ENCODE data around the gene NAV3.

NAV3 gene

DNA sequence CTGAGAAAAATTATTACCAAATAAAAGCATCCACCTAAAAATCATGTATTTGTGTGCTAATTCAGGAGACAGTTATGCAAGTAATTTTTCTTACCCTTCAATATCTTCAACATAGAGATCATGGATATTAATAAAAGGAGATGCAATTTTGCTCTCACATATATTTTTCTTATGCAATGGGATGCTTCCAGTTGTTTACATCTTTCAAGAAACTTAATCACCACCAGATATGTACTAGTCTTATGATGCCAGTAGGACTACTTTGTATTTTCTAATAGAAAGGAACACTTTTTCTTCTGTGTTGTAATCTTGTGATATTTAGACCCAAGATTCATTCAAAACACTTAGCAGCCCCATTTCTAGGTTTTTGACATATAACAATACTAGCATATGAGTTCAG is 107.6 kb downstream of the NAV3 start:
- DNase-seq: no peak

DNA sequence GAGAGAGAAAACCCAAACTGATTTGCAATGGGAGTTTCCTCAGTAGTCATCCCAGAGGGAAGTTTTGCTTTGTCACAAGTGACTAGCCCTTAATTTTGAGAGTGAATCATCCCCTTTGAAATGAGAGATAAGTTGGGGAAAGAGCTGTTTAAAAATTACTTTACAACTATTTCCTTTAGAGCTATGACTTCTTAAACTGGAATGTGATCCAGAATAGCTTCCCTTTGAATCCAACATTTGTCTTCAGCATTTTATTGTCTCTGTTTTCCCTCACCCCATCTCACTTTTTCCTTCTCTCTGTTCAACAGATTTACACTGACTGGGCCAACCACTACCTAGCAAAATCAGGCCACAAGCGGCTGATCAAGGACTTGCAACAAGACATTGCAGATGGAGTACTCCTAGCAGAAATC is 109.3 kb downstream of the NAV3 start:
- no peak for DNase-seq

DNA sequence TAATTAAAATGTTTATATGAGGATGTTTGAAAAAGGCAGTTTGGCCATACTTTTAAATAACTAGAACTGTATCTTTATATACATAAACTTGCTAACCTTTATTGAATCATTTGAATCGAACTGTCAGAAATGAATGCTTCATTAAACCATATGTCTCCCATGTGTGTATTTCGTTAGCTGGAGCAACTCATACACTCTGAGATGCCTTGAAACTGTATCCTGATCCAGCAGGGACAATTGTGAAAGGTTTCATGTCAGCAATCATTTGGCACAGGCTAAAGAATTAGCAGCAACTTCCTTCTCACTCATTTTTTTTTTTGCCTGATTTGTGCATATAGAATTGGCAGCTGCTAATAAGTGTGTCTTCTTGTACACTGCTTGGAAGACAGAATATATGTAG is 109.9 kb downstream of the NAV3 start:
- no peak for DNase-seq

DNA sequence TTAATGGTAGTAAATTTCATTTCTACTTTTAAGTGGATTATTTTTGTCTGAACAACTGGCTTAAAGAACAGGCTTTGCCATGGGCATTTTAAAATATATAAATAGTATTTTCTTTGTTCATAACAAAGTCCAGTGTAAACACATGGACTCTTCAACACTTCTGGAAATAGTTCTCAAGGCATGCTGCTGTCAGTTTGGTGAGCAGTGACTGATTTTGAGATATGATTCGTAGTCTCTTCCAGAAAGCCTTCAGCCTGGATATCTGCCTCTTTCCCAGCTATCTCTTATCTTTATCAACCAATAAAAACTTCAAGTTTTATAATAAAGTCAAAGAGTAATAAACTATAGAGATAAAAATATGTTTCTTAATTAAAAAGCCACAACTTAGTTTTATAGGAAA is 110.7 kb downstream of the NAV3 start:
- DNase-seq: no peak

DNA sequence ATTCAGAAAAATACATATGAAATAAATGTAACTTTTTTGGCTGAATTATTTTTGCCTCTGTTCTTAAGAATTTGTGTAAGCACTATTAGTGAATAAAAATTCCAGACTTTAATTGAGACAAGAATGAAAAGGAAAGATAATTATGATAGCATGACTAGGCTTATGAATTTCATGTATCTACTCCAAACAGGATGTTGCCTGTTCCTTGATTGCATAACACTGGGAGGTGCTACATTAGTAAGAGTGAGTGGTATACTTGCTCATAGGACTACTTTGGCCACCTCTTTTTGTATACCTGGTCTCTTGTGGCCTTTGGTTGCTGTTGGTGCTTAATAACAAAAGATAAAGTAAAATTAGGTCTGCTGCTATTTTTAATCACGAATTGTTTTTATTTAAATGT is 112.8 kb downstream of the NAV3 start:
- DNase-seq: no peak

DNA sequence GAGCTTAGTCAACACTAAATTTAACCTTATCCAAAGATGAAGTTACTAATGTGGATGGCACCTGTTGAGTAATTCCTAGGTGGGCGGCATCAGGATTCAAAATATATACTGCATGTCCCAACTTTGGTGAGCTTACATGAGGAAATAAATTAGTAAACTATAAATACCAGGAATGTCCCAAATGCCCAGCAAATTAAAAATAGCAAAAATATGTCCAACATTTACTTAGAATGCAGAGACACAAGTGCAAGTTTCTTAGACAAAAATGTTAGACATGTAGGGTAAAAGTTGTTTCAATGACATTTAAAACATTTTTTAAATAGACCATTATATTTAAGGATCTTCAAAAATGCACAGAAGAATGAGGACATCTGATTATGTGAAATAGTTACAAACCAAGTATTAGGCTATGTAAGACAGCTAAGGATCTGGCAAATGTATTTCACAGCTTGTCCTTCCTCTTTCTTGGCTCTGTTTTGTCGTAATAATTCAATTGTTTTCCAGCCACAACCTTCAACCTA is 115.9 kb downstream of the NAV3 start:
- no peak for DNase-seq

DNA sequence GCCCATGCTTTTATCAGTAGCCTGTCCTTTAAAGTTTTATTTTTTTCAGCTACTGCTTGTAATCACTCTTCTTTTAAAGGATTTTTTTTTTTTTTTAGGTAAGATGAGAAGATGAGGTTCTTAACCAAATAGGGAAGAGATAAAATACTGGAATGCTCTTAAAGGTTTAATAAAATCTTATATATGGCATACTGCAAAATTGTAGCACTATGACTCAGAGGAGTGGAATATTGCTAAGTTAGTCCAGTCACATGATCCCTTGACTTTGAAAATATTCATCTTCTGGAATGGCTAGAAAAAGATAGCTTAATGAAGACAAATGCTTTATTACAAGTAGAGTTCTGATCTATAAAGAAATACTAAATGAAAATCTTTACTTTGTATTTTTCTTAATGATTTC is 116.6 kb downstream of the NAV3 start:
- DNase-seq: no peak

DNA sequence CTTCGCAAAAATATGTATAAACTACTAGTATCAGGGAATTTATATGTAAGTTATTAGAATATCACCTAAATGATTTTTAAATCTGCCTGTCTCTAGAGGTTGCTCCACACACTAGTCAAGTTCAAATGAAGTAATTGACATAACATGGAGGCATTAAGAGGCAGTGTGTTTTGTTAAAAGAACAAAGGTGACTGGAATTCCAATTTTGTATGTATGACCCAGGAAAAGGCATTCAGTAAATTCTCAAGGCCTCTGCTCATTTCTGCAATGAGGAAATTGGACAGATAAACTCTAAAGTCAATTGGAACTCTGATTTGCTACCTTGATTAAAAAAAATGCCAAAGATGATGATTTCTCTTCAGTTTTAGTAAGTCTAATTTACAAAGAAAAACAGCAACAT is 117.1 kb downstream of the NAV3 start:
- DNase-seq: no peak

DNA sequence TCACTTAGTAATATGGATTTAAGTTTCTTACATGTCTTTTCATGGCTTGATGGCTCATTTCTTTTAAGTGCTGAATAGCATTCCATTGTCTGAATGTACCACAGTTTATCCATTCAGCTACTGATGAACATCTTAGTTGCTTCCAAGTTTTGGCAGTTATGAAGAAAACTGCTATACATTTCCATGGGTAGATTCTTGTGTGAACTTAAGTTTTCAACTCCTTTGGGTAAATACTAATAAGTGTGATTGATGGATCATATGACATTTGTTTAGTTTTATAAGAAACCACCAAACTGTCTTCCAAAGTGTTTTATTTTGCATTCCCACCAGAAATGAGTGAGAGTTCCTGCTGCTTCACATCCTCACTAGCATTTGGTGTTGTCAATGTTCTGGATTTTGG is 119.2 kb downstream of the NAV3 start:
- DNase-seq: no peak

DNA sequence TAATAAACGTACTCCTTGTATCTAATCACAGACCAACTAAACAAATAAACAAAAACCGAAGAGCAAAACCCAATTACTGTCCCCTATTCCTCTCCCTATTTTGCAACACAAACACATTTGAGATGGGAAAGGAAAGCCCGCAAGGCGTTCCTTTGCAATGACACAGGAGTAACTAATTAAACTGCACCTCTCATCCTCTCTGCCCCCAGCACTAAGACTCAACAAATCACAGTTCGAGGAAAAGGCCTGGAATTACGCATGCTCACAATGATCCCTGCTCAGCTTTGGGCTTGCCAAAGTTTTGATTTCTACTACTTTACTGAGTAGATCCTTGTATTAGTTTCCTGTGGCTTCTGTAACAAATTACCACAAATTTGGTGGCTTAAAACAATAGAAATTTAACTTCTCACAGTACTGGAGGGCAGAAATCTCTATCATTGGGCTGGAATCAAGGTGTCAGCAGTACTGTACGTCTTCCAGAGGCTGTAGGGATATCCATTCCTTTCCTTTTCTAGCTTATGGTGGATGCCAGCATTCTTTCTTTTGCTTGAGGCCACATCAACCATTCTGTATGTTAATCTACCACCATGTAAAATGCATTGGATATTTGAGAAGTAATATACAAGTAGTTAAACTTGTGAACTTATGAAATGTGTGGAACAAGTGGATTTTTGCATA is 123.0 kb downstream of the NAV3 start:
- DNase-seq: no peak

DNA sequence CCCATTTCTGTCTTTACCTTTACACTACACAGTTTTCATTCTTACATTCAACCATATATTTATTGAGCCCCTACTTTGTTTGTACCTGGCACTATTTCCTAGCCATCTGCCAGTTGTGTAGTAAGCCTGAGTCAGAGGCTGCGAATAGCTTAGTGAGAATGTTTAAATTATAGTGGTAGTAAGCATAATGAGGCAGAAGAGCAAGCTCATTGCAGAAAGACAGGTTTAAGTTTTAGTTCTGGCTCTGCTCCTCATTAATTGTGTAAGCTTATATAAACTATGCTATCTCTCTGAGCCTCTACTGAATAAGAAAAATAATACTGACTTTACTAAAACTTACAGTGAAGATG is 123.5 kb downstream of the NAV3 start:
- no peak for DNase-seq

DNA sequence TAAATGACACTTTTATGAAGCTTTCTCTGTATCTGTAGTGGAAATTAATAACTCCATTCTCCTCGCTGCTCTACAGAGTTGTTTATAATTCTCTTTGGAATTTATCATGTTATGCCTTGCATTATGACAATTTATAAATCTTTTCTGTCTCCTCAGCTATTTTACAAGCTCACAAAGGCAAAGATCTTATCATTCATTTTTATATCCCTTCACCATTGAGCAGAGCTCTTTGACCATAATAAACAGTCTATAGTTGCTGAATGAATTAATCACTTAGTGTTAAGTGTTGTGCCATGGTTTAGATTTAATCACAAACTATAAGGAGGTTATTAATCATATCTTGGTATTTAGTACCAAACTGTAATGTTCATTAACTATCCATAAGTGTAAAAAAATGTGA is 126.4 kb downstream of the NAV3 start:
- DNase-seq: no peak

DNA sequence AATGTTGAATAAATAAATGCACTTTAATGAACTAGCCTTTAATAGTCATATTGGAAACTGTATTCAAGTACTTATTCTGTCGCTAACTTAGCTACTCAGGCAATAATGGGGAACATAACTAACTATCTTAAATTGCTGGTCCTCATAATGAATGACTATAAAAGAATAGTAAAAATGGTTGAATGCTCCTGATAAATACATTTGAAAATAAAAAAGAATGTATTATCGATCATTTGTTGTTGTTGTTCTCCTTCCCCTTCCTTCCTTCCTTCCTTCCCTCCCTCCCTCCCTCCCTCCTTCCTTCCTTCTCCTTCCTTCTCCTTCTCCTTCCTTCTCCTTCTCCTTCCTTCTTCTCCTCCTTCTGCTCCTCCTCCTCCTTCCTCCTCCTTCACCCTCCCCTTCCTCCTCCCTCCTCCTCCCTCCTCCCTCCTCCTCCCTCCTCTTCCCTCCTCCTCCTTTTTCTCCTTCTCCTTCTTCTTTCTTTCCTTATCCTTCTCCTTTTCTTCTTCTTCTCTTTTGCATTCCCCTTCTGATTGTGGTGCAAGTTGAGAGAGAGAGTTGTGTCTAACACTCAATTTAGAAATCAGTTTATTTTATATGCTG is 133.0 kb downstream of the NAV3 start:
- DNase-seq: no peak

DNA sequence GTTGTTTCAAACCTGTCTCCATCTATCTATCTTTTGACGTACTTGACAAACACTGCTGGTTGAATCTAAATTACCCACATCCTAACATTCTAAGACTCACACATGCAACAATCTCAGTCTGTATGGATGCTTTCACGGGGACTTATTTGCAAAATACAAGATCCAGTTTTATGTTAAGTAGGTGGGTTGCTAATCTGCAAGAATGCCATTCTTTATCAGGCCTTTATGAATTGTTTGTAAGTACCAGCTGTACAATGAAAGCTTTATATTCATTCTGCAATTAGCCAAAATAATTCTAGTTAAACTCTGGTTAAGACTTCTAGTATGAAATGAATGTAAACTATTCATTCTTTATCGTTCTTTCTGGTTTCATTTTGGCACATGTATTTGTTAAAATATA is 135.1 kb downstream of the NAV3 start:
- no peak for DNase-seq

DNA sequence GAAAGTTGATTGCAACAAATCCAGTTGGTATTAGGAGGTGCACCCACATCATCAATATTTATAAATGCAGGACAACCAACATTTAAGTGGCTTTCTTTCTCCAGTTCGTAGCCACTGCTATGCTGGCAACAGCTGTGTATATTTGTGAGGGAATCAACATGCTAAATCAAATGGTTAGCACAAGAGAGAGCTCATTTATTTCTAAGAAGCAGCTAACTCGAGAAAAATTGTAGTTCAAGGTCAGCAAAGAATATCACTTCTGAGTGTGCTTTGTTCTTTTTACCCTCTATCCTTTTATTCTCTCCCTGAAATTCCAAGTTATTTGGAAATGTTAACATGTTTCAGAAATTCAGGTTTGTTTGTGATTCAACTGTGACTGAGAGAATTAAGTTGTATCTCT is 137.3 kb downstream of the NAV3 start:
- no peak for DNase-seq

DNA sequence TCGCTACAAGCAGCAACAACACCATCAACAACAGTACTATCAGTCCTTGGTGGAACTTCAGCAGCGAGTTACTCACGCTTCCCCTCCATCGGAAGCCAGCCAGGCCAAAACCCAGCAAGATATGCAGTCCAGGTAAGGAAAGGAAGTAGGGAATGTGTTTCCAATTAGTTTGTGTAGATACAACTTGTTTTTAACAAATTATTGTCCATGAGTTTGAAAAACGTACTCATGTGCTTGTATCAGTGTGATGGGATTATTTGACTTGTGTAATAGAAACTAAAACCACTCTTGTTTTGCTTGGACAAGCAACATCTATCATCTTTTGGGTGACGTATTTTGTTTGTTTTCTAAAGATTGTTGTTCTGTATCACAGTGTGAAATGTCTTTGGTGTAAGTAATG is 137.9 kb downstream of the NAV3 start:
- DNase-seq: no peak

DNA sequence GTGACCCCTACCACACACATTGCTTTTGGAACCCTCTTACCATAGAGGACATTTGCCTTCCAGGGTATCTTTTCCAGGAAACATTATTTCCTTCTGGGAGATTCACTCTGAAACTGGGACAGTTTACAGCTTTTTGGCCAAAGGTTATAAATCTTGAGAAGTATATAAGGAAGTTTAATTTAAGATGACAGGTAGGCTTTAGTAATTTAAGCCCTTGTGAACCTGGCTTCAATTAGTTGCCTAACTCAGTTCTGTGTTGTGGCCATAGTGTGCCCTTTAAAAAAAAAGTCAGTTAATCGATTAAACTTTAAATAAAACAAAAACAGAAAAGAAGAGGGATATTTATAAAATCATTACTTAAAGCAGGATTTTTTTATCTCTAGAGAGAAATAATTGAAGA is 142.9 kb downstream of the NAV3 start:
- DNase-seq: no peak

DNA sequence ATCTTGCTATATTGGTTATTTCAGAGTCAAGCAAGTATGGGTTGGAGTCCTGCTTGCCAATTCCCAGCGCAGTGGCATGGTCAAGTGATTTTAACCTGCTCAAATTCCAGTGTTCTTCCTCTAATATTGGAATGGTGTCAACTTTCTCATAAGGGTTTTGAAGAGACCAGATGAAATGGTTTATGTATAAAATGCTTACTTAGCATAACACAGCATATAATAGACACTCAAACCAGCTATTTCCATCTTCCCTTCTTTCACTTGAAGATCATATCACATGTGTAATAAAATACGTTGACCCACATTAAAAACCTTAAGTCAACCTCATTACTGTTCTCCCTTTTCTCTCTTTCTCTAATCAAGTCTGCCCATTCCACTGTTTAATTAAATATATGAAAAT is 144.0 kb downstream of the NAV3 start:
- no peak for DNase-seq

DNA sequence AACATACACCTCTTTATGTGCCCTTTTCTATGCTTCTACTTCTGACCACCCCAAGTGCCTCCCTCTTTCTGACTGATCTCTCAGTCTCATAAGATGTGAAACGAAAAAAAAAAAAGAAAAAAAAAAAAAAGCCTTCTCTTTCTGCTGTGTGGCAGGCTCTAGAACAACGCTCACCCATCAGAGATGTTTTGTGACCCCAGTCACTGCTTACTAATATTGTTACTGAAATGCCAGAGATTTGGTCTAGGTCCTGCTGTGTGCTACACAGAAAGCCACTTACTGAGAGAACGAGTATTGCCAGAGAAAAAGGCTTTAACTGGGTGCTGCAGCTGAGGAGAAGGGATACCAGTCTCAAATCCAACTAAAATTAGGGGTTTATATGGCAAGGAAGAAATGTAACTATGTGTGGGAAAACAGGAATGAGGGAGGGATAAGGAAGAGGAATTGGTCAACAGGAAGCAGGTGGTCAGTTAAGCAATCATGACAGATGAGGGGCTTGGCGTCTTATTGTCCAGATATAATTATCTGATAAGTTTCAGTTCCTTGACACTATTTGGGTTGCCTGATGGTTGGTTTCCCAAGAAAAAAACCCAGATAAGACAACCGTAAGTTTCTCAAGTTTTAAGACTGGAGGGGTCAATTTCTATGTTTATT is 149.0 kb downstream of the NAV3 start:
- DNase-seq: no peak

DNA sequence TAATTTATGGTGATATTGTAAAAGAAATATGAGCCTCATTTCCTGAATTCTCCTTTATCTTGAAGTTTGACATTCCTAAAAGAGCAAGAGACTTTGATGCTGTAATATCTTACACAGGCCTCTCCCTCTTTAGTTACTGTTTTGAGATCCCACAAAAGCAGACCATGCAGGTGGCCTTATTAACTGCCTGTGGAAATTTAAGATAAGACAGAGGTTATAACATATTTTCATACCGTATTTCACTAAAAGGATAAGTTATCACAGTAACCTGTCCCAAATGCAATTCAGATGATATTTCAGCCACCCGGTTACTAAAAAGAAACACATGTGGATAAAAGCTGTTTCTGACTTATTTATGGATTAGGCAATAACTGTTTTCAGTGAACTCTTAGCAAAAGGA is 150.1 kb downstream of the NAV3 start:
- no peak for DNase-seq

DNA sequence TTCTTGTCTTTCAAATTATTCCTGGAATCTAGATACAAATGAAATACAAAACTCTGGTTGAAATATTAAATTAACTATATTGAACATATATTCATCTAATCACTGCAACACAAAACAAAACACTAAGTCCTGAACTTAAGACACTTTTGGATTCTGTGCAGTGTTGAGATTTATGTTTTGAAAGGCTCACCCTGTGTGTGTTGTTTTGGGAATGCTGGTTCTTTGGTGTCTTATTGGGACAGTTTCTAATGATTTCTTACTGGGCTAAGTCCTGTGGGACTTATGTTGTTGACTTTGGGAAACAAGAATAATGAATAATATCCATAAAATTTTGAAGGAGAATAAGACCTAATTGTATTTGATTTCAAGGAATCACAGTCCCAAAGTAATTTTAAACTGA is 153.2 kb downstream of the NAV3 start:
- no peak for DNase-seq

DNA sequence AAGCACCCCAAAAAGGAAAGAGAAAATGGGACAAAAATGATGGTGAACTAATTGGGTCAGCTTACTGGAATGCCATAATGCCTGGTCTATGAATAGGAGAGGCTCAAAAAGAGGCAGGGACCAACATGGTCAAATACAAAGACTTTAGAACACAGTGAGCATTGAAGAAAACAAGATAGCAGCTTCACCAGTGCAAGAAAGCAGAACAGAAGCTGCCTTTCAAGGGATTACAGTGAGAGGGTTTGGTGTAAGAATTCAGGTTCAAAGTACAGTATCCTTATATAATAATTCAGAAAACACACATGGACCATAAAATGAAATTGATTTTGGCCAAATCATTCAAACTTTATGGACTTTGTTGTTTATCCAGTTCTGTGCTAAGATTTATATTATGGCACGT is 162.1 kb downstream of the NAV3 start:
- DNase-seq: no peak

DNA sequence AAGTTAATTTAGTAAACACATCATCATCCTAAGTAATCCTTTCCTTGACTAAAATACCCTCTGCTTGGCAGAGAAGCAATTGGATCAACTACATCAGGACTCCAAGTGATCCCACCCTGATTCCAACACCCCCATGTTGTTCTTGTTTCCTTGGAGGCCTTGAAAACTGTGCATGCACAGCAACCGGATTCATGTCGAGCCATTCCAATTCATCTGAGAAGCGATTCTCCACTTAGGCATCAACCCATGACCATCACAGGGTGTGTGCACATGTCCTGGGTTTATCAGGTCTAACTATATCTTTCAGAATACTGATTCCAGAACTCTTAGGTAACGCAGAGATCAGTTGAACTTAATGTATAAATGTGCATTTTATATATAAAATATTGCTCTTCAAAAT is 163.0 kb downstream of the NAV3 start:
- no peak for DNase-seq

DNA sequence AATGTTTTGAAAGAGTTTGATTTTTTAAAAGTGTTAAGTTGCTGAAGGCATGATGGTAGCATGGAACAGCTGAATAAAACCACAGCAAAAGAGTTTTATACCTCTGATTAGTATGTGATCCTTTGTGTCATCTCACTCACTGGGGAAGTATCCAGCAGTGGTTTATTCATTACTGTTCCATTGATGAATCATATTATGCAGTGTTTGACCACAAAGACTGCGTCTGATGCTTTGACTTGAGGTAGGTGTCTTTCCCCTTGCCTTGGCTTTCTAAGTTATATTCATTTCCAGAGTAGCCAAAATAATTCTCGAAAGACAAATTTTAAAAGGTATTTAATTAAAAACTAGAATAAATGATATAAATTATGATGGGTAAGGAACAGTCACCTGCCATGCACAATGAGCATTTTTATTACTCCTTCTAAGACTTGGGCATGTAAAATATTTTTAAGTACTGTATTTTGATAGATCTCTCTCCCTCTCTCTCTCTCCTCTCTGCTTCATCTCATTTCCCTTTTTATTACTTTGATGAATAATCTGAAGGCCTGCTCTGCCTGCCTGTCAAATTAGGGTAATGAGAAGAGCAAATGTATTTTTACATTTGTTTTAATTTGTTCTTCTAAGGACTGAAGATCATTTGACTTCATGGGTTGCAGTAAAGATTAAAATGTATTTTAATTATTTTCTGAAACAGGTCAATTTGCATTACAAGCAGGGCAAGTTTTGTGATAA is 164.9 kb downstream of the NAV3 start:
- DNase-seq: no peak

Data from activated effector memory CD4-positive, alpha-beta T cell treated with anti-CD3 and anti-CD28 coated beads, Interleukin-2, amount 50 U/mL, for 16 hours (primary cell).